ENCODE results near the gene PFN1.

PFN1 gene

DNA sequence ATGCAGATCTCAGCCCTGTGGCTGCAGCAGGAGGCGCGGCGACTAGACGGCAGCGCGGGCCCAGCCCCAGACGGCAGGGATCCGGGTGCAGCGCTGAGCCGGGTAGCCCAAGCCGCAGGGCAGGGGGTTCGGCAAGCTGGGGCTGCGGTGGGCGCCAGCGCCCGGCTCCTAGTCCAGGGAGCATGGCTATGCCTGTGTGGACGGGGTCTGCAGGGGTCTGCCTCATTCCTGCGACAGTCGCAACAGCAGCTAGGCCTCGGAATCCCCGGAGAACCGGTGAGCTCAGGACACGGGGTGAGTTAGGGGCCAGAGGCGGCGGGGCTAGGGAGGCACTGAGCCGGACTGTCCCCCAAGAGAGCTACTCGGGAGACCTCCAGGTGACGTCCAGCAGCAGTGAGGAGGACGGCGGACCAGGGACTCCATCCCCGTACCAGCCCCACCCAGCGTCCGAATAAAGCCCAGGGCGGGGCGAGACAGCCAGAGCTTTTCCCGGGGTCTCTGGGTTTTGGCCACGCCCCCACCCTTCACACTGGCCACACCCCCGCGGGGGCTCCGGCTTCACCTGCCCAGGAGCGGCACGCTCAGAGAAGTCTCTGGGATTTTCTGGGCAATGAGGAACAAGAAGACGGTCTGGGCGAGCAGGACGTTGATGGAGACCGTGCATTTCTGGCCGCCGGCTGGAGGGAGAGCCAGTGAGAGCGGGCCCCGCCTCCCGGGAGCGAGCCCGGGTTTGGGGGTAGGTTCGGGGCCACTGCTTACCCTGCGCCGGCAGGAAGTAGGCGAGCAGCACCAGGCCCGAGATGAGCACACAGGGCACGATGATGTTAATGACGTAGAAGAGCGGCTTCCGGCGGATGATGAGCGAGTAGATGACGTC is 47.9 kb downstream of the PFN1 start:
- TF ChIP-seq RAD21 (IDR thresholded peaks at IDR 0.05; ENCODE audit: low read depth), result no peak
- TF ChIP-seq EGR1 (IDR thresholded peaks at IDR 0.05), result no peak
- TF ChIP-seq FOXM1 (IDR thresholded peaks at IDR 0.05; ENCODE audit: borderline replicate concordance, low read depth), result no peak
- TF ChIP-seq, protein P1, sequence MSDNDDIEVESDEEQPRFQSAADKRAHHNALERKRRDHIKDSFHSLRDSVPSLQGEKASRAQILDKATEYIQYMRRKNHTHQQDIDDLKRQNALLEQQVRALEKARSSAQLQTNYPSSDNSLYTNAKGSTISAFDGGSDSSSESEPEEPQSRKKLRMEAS (IDR thresholded peaks at IDR 0.05), result no peak
- TF ChIP-seq TAF1 (IDR thresholded peaks at IDR 0.05; ENCODE audit: low read depth), result no peak
- TF ChIP-seq, protein P2, sequence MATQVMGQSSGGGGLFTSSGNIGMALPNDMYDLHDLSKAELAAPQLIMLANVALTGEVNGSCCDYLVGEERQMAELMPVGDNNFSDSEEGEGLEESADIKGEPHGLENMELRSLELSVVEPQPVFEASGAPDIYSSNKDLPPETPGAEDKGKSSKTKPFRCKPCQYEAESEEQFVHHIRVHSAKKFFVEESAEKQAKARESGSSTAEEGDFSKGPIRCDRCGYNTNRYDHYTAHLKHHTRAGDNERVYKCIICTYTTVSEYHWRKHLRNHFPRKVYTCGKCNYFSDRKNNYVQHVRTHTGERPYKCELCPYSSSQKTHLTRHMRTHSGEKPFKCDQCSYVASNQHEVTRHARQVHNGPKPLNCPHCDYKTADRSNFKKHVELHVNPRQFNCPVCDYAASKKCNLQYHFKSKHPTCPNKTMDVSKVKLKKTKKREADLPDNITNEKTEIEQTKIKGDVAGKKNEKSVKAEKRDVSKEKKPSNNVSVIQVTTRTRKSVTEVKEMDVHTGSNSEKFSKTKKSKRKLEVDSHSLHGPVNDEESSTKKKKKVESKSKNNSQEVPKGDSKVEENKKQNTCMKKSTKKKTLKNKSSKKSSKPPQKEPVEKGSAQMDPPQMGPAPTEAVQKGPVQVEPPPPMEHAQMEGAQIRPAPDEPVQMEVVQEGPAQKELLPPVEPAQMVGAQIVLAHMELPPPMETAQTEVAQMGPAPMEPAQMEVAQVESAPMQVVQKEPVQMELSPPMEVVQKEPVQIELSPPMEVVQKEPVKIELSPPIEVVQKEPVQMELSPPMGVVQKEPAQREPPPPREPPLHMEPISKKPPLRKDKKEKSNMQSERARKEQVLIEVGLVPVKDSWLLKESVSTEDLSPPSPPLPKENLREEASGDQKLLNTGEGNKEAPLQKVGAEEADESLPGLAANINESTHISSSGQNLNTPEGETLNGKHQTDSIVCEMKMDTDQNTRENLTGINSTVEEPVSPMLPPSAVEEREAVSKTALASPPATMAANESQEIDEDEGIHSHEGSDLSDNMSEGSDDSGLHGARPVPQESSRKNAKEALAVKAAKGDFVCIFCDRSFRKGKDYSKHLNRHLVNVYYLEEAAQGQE (IDR thresholded peaks at IDR 0.05; ENCODE audit: low read depth), result no peak
- TF ChIP-seq ZBTB7A (IDR thresholded peaks at IDR 0.05; ENCODE audit: low read depth), result no peak
- no peak for TF ChIP-seq TCF12 (IDR thresholded peaks at IDR 0.05; ENCODE audit: low read depth)
- TF ChIP-seq, protein P3, sequence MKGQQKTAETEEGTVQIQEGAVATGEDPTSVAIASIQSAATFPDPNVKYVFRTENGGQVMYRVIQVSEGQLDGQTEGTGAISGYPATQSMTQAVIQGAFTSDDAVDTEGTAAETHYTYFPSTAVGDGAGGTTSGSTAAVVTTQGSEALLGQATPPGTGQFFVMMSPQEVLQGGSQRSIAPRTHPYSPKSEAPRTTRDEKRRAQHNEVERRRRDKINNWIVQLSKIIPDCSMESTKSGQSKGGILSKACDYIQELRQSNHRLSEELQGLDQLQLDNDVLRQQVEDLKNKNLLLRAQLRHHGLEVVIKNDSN (IDR thresholded peaks at IDR 0.05), result no peak
- TF ChIP-seq CEBPB (IDR thresholded peaks at IDR 0.05), result no peak
- no peak for TF ChIP-seq TEAD4 (IDR thresholded peaks at IDR 0.05)

DNA sequence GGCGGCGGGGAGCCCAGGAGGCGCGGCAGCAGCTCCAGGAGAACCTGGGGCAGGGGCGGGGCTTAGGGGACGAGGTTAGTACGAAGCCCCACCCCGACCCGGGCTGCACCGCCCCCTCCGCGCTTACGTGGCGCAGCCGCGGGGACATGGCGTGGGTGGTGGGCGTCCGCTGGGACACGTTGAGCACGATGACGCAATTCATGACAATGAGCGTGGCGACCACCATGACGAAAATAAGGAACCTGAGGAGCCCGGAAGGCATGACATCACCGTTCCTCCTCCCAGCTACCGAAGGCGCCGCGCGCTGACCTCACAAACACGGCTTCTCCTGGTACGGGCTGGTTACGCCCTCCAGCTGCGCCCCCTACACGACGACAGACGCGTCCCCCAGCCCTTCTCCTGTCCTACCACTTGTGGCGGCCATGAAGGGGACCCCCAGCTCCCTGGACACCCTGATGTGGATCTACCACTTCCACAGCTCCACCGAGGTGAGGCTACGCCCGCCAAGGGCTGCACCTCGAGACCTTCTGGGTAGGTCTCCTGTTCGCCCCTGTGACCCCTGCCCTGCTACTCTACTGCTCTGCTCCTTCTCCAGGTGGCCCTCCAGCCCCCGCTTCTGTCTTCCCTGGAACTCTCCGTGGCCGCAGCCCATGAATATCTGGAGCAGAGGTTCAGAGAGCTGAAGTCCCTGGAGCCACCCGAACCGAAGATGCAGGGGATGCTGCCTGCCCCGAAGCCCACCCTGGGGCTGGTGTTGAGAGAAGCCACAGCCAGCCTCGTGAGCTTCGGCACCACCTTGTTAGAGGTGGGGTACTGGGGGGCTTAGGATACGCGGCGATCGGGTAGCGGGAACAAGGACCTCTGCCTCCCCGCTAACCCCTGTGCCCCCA is 48.7 kb downstream of the PFN1 start, which contains the start of gene C17orf107:
Gene C17orf107, plus strand, starts transcription at position 196 of the 890 bp plus-strand sequence. Its CDS starts 227 bp downstream, at position 423.
- TF ChIP-seq, protein P1 (IDR thresholded peaks at IDR 0.05), result peak; percentile 46; the same call in 1 of the 2 replicates
- TF ChIP-seq YY1 (IDR thresholded peaks at IDR 0.05; ENCODE audit: low read depth) (peak; percentile 49; the same call in 1 of the 2 replicates), TAF1 (IDR thresholded peaks at IDR 0.05; ENCODE audit: low read depth) (0 out of 2 replicates have a peak, but pooled peaks have one; percentile 5), TEAD4 (IDR thresholded peaks at IDR 0.05) (no peak), CEBPB (IDR thresholded peaks at IDR 0.05) (peak; percentile 61), EGR1 (IDR thresholded peaks at IDR 0.05) (peak; percentile 94), CREB1 (IDR thresholded peaks at IDR 0.05; ENCODE audit: low read depth) (peak; percentile 79), EP300 (IDR thresholded peaks at IDR 0.05; ENCODE audit: borderline replicate concordance) (no peak), RAD21 (IDR thresholded peaks at IDR 0.05; ENCODE audit: low read depth) (no peak), ZBTB7A (IDR thresholded peaks at IDR 0.05; ENCODE audit: low read depth) (peak; percentile 97), TCF12 (IDR thresholded peaks at IDR 0.05; ENCODE audit: low read depth) (no peak), NFIC (IDR thresholded peaks at IDR 0.05) (no peak), FOXM1 (IDR thresholded peaks at IDR 0.05; ENCODE audit: borderline replicate concordance, low read depth) (no peak)
- TF ChIP-seq, protein P2 (IDR thresholded peaks at IDR 0.05; ENCODE audit: low read depth), result no peak
- TF ChIP-seq, protein P3 (IDR thresholded peaks at IDR 0.05), result no peak

DNA sequence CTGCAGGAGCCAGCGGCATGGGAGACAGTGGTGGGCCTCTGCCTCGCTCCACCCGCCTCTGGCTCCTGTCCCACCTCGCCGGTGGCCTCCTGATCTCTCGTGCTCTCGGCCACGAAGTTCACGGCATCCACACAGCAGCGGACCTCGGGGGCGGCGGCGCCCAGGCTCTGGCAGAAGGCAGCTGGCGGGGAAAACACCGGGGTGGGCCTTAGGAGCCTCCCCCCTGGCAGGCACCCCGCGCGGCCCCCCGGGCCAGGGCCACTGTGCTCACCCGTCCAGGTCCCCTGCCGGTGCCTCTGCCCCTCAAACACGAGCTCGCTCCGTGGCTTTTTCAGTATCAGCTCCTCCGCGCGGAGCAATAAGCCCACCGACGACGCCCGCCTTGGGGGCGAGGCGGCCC is 49.4 kb downstream of the PFN1 start:
- TF ChIP-seq ZBTB7A (IDR thresholded peaks at IDR 0.05; ENCODE audit: low read depth) (no peak; the same call in 1 of the 2 replicates), EP300 (IDR thresholded peaks at IDR 0.05; ENCODE audit: borderline replicate concordance) (no peak), EGR1 (IDR thresholded peaks at IDR 0.05) (no peak), YY1 (IDR thresholded peaks at IDR 0.05; ENCODE audit: low read depth) (no peak), TAF1 (IDR thresholded peaks at IDR 0.05; ENCODE audit: low read depth) (no peak), NFIC (IDR thresholded peaks at IDR 0.05) (no peak; the same call in 1 of the 2 replicates), CEBPB (IDR thresholded peaks at IDR 0.05) (no peak), CREB1 (IDR thresholded peaks at IDR 0.05; ENCODE audit: low read depth) (no peak), RAD21 (IDR thresholded peaks at IDR 0.05; ENCODE audit: low read depth) (no peak), TEAD4 (IDR thresholded peaks at IDR 0.05) (no peak)
- TF ChIP-seq, protein P1 (IDR thresholded peaks at IDR 0.05), result no peak; the same call in 1 of the 2 replicates
- TF ChIP-seq, protein P3 (IDR thresholded peaks at IDR 0.05), result no peak

DNA sequence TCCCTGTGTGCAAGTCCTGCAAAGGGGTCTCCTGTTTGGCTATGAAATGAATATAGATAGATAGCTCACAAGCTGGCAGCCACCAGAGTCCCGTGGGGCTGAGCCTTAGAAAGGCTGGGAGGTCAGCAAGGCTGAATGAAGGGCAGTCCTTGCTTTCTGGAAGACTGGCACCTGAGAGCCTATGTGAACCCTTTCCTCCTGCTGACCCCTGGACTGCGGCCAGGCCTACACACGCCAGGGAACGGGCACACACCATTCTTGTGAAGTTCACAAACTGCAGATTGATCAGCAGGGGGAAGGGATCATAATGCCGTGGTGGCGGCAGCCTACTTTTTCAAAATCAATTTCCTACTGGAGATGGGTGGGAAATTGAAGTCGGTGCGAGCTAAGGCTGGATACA is 50.0 kb downstream of the PFN1 start:
- TF ChIP-seq TAF1 (IDR thresholded peaks at IDR 0.05; ENCODE audit: low read depth) (no peak), EGR1 (IDR thresholded peaks at IDR 0.05) (no peak), NFIC (IDR thresholded peaks at IDR 0.05) (no peak), RAD21 (IDR thresholded peaks at IDR 0.05; ENCODE audit: low read depth) (no peak), EP300 (IDR thresholded peaks at IDR 0.05; ENCODE audit: borderline replicate concordance) (no peak), CEBPB (IDR thresholded peaks at IDR 0.05) (no peak), TCF12 (IDR thresholded peaks at IDR 0.05; ENCODE audit: low read depth) (no peak), FOXM1 (IDR thresholded peaks at IDR 0.05; ENCODE audit: borderline replicate concordance, low read depth) (no peak)
- TF ChIP-seq, protein P2 (IDR thresholded peaks at IDR 0.05; ENCODE audit: low read depth), result no peak
- TF ChIP-seq, protein P3 (IDR thresholded peaks at IDR 0.05), result no peak
- TF ChIP-seq, protein P1 (IDR thresholded peaks at IDR 0.05), result no peak

All from Ishikawa (cell line).